B cell (primary cell): ENCODE measurements around the gene ZMYND8. TPM values are rescaled to one million over a fixed set of nuclear protein-coding genes. Genes with fewer than 3 reads are reported as not detected.

Experiments
- ATAC-seq: fragments of 200-7000 bp; cut with Tn5 transposase; one replicate; pipeline ENCODE4 v1.10.0; 2021; ENCODE audit warnings: low read depth, mild to moderate bottlenecking, moderate number of reproducible peaks, moderate library complexity
- CTCF ChIA-PET: fragments of 350-600 bp; sonication (Branson Sonifier 250); formaldehyde crosslinking; loops from one replicate; lab custom pipeline; 2021; ENCODE audit warnings: antibody characterized with exemption, inconsistent platforms; lab: Charles Lee
- POLR2A ChIA-PET: fragments of 350-600 bp; sonication (Branson Sonifier 250); formaldehyde crosslinking; loops from one replicate; lab custom pipeline; 2021; ENCODE audit warnings: antibody characterized with exemption; lab: Charles Lee
- DNase-seq: peaks from one replicate; pipeline ENCODE4 v3.0.0; 2013
- H2AFZ ChIP-seq: 2 replicates; pipeline ENCODE4 v1.6.1; 2012; ENCODE audit warnings: mild to moderate bottlenecking, low read depth, low read length; ENCODE audit not compliant: insufficient read depth, poor library complexity, severe bottlenecking
- H3K27ac ChIP-seq, 2 donors: 1 replicate in 1 of 2; 2 replicates in 1 of 2; pipeline ENCODE4 v1.5.1; 2012 to 2013; ENCODE audit warnings: low read length in 2 of 2, mild to moderate bottlenecking in 2 of 2, moderate library complexity in 1 of 2
- H3K27me3 ChIP-seq, 4 experiments: fragments of 200-600 bp in 1 of 4; sonication (generic) in 1 of 4; replicated peaks in 1 of 4; 1 replicate in 2 of 4; 2 replicates in 2 of 4; pipeline versions ENCODE4 v1.6.1 to v1.7.0; 2013 to 2016; ENCODE audit warnings: low read length in 3 of 4, mild to moderate bottlenecking in 2 of 4, mixed read lengths in 1 of 4, moderate library complexity in 1 of 4; ENCODE audit not compliant: insufficient read depth in 4 of 4, control insufficient read depth in 3 of 4; ENCODE audit errors: control extremely low read depth in 1 of 4
- H3K36me3 ChIP-seq, 2 experiments: replicated peaks in 1 of 2; 1 replicate in 1 of 2; 2 replicates in 1 of 2; pipeline versions ENCODE4 v1.6.1 to v1.7.1; 2013; ENCODE audit warnings: low read length in 1 of 2; ENCODE audit not compliant: insufficient read depth in 2 of 2, control insufficient read depth in 1 of 2; ENCODE audit errors: control extremely low read depth in 1 of 2, extremely low read depth in 1 of 2
- H3K4me1 ChIP-seq, 2 donors: fragments of 200-600 bp in 1 of 2; sonication (generic) in 1 of 2; 1 replicate in 1 of 2; 2 replicates in 1 of 2; pipeline versions ENCODE4 v1.5.1 to v1.6.1; 2013 to 2017; ENCODE audit warnings: low read length in 2 of 2; ENCODE audit not compliant: control insufficient read depth in 2 of 2, insufficient read depth in 2 of 2
- H3K4me2 ChIP-seq: replicated peaks from 2 replicates; pipeline ENCODE3; 2012; ENCODE audit warnings: mild to moderate bottlenecking, low read depth, low read length; ENCODE audit not compliant: poor library complexity, severe bottlenecking
- H3K4me3 ChIP-seq, 5 experiments: fragments of 200-600 bp in 1 of 5; sonication (generic) in 1 of 5; 1 replicate in 3 of 5; 2 replicates in 2 of 5; pipeline versions ENCODE4 v1.5.1 to v1.7.0; 2011 to 2016; ENCODE audit warnings: low read length in 4 of 5, mild to moderate bottlenecking in 4 of 5, low read depth in 2 of 5, control low read depth in 1 of 5, moderate library complexity in 1 of 5; ENCODE audit not compliant: insufficient read depth in 1 of 5; ENCODE audit errors: control extremely low read depth in 1 of 5, extremely low read depth in 1 of 5
- H3K79me2 ChIP-seq: fragments of 200-600 bp; sonication (generic); one replicate; pipeline ENCODE4 v1.6.0; 2016; ENCODE audit warnings: low read length; ENCODE audit not compliant: control insufficient read depth, insufficient read depth
- H3K9ac ChIP-seq: fragments of 200-600 bp; sonication (generic); 2 replicates; pipeline ENCODE4 v1.6.1; 2017; ENCODE audit warnings: mild to moderate bottlenecking, low read length, moderate library complexity
- H3K9me3 ChIP-seq, 3 donors: one replicate each; pipeline versions ENCODE4 v1.6.1 to v1.7.1; 2013; ENCODE audit warnings: low read length in 2 of 3; ENCODE audit not compliant: control insufficient read depth in 2 of 3, insufficient read depth in 1 of 3; ENCODE audit errors: control extremely low read depth in 1 of 3
- H4K20me1 ChIP-seq: 2 replicates; pipeline ENCODE4 v1.6.0; 2012; ENCODE audit warnings: mild to moderate bottlenecking, low read length; ENCODE audit not compliant: insufficient read depth, control insufficient read depth, poor library complexity, severe bottlenecking
- H3K27ac Mint-ChIP-seq: one replicate; pipeline ENCODE4 v1.8.0; 2021; ENCODE audit warnings: mixed read lengths
- H3K27me3 Mint-ChIP-seq: one replicate; pipeline ENCODE4 v1.8.0; 2021; ENCODE audit warnings: mixed read lengths
- H3K4me1 Mint-ChIP-seq: one replicate; pipeline ENCODE4 v1.8.0; 2021; ENCODE audit warnings: mixed read lengths
- H3K4me3 Mint-ChIP-seq: one replicate; pipeline ENCODE4 v1.8.0; 2021; ENCODE audit warnings: mixed read lengths
- H3K9me3 Mint-ChIP-seq: one replicate; pipeline ENCODE4 v1.8.0; 2022; ENCODE audit warnings: mixed read lengths; ENCODE audit not compliant: insufficient read depth
- CTCF ChIP-seq: fragments of 200-600 bp; IDR thresholded peaks from one replicate; pipeline ENCODE4 v1.8.0; 2022; ENCODE audit warnings: antibody characterized with exemption, mild to moderate bottlenecking
- EZH2 ChIP-seq: IDR thresholded peaks from 2 replicates; pipeline ENCODE4 v1.6.1; 2012; ENCODE audit warnings: borderline replicate concordance, low read depth, mild to moderate bottlenecking, moderate library complexity, low read length; ENCODE audit not compliant: insufficient read depth, poor library complexity, severe bottlenecking
- WGBS: methylation state at CpG from one replicate; pipeline ENCODE4 v1.1.5; 2013; ENCODE audit warnings: missing lambda C conversion rate; ENCODE audit not compliant: insufficient coverage; 5-methylcytosine and 5-hydroxymethylcytosine counted together
- intact Hi-C: fragments of 100-400 bp; cut with micrococcal nuclease; formaldehyde crosslinking; loops from one replicate; pipeline ENCODE4 v1.10.0; 2022
- polyA plus RNA-seq: library from polyadenylated mRNA; depleted of rRNA; stranded (reverse); fragments of >200 nt; gene quantifications from 2 replicates; pipeline ENCODE4 v1.2.3, GENCODE V29; 2012
- total RNA-seq, 2 donors: library from RNA; stranded (reverse); fragments of 120-200 nt in 1 of 2; gene quantifications; 1 replicate in 1 of 2; 2 replicates in 1 of 2; pipeline versions ENCODE4 v1.2.3 to v1.2.4, GENCODE V29; 2013 to 2022

The ZMYND8 gene
- total and polyA plus RNA-seq, 2 donors (not counting 1 experiment from before 2014, with no cell fraction given), result 20.3 to 67.2 TPM

GRCh38 chr20:47281376-47281775, 75.1 kb downstream of the ZMYND8 start:
- WGBS, result no CpG with 5 or more reads among the region's 4 CpGs
- no peaks in the 10 kb centered on the region for H4K20me1 ChIP-seq
- no peak for DNase-seq
- H3K36me3 ChIP-seq, result peaks cover 4 to 83% of the 10 kb centered on the region in 2 experiments
- H3K9ac ChIP-seq, result no peak overlapping the region
- no peak overlapping the region for H3K4me2 ChIP-seq
- no peaks in the 10 kb centered on the region for H3K4me1 ChIP-seq
- Mint-ChIP-seq H3K4me1 (no peaks in the 10 kb centered on the region), H3K9me3 (no peaks in the 10 kb centered on the region), H3K4me3 (no peak overlapping the region), H3K27ac (peak overlapping the region; percentile 47), H3K27me3 (no peaks in the 10 kb centered on the region)
- no peaks in the 10 kb centered on the region for H3K27me3 ChIP-seq
- no peak overlapping the region for H2AFZ ChIP-seq
- H3K27ac ChIP-seq, result no peak overlapping the region
- no peak for ATAC-seq
- H3K9me3 ChIP-seq, result no peaks in the 10 kb centered on the region
- POLR2A ChIA-PET, result no interaction called here
- H3K4me3 ChIP-seq, result no peak overlapping the region
- CTCF ChIA-PET, result interaction anchor here (4.0 to 5.0 kb wide), 2 partner anchors 9 to 103 kb away, joined by 29 to 36 read pairs; no protein-coding TSS in a partner anchor
- intact Hi-C loops, result no loop called here
- no peak for TF ChIP-seq CTCF
- TF ChIP-seq EZH2, result no peak
- H3K79me2 ChIP-seq, result peaks cover 59% of the 10 kb centered on the region

GRCh38 chr20:47280668-47281067, 75.8 kb downstream of the ZMYND8 start:
- Histone ChIP-seq H3K9ac (no peak overlapping the region), H3K27ac (no peak overlapping the region), H3K27me3 (no peaks in the 10 kb centered on the region), H3K4me2 (no peak overlapping the region), H3K36me3 (peaks cover 4 to 88% of the 10 kb centered on the region in 2 experiments), H3K9me3 (no peaks in the 10 kb centered on the region), H3K4me3 (no peak overlapping the region), H3K79me2 (peaks cover 63% of the 10 kb centered on the region), H3K4me1 (no peaks in the 10 kb centered on the region), H2AFZ (no peak overlapping the region), H4K20me1 (no peaks in the 10 kb centered on the region)
- TF ChIP-seq CTCF (no peak), EZH2 (no peak)
- Mint-ChIP-seq H3K27me3 (no peaks in the 10 kb centered on the region), H3K27ac (peak overlapping the region; percentile 26), H3K4me3 (no peak overlapping the region), H3K4me1 (no peaks in the 10 kb centered on the region), H3K9me3 (no peaks in the 10 kb centered on the region)
- POLR2A ChIA-PET, result no interaction called here
- DNase-seq (no peak), ATAC-seq (no peak)
- CTCF ChIA-PET, result interaction anchor here (2.1 to 5.0 kb wide), 2 partner anchors 8 to 103 kb away, joined by 10 to 36 read pairs; no protein-coding TSS in a partner anchor
- WGBS, result 100% methylated on average over 2 of the region's 3 CpGs
- intact Hi-C loops, result no loop called here
